ENCODE data around the gene KCNK15. TPM values are rescaled to one million over a fixed set of nuclear protein-coding genes. Genes with fewer than 3 reads are reported as not detected.

KCNK15 gene
- total RNA-seq, 1 experiment from 2014 or later = 0.33 TPM

- Histone ChIP-seq H3K56ac (ENCODE audit: insufficient read length, low read depth, low read length) (no peak overlapping the region), H3K4me1 (ENCODE audit: insufficient read depth, low read length) (no peaks in the 10 kb centered on the region; the same call in 1 of the 2 replicates), H3K79me2 (ENCODE audit: insufficient read depth, low read length) (no peaks in the 10 kb centered on the region), H3K27ac (ENCODE audit: insufficient read length, low read depth, low read length) (no peak overlapping the region), H3K23me2 (ENCODE audit: insufficient read length, low read depth, low read length, poor library complexity, severe bottlenecking) (no peaks in the 10 kb centered on the region), H3K23ac (ENCODE audit: insufficient read length, low read depth, low read length) (no peak overlapping the region), H3K14ac (ENCODE audit: insufficient read depth, low read length) (no peak overlapping the region), H2AK5ac (ENCODE audit: insufficient read length, low read length) (no peak overlapping the region), H3K79me1 (ENCODE audit: insufficient read depth, low read depth, low read length, poor library complexity, severe bottlenecking) (no peaks in the 10 kb centered on the region), H2BK120ac (ENCODE audit: low read depth, low read length, poor library complexity, severe bottlenecking) (no peak overlapping the region), H4K91ac (ENCODE audit: insufficient read length, low read depth, low read length) (no peak overlapping the region), H4K5ac (ENCODE audit: insufficient read length, low read depth, low read length) (no peak overlapping the region), H3K18ac (ENCODE audit: insufficient read length, low read depth, low read length) (no peak overlapping the region), H3K4me2 (ENCODE audit: insufficient read depth, insufficient read length, low read length) (no peak overlapping the region), H3K4ac (ENCODE audit: low read depth, low read length) (no peak overlapping the region), H3K27me3 (ENCODE audit: insufficient read depth, low read length) (no peaks in the 10 kb centered on the region), H2BK20ac (ENCODE audit: low read depth, low read length, poor library complexity, severe bottlenecking) (no peak overlapping the region), H4K20me1 (ENCODE audit: control insufficient read depth, insufficient read depth, insufficient read length) (no peaks in the 10 kb centered on the region), H3K9me3 (ENCODE audit: control insufficient read depth, low read depth, low read length) (no peaks in the 10 kb centered on the region), H2BK15ac (ENCODE audit: low read depth, low read length) (no peak overlapping the region), H2AFZ (ENCODE audit: low read length) (no peak overlapping the region), H3K9ac (ENCODE audit: extremely low read depth, insufficient read length, low read length) (no peak overlapping the region), H3T11ph (ENCODE audit: low read length) (no peak overlapping the region), H2BK5ac (ENCODE audit: insufficient read length, low read length) (no peak overlapping the region), H4K8ac (replicated peaks; ENCODE audit: insufficient read length, low read depth, low read length) (no peak overlapping the region), H2BK12ac (ENCODE audit: insufficient read length, low read depth, low read length) (no peak overlapping the region)
- DNase-seq = no peak
- Mint-ChIP-seq H3K9me3 (no peaks in the 10 kb centered on the region; a peak in 1 of 5 replicates), H3K4me3 (no peak overlapping the region), H3K36me3 (ENCODE audit: insufficient read depth in 1 of 3, low read depth in 3 of 3) (peaks cover 1 to 2% (median 2%) of the 10 kb centered on the region in 3 experiments; a peak in 2 of 7 replicates), H3K27me3 (ENCODE audit: low read depth) (no peaks in the 10 kb centered on the region), H3K4me1 (peaks cover 31 to 43% of the 10 kb centered on the region in 2 experiments), H3K27ac (no peak overlapping the region; a peak in 2 of 7 replicates)
- TF ChIP-seq CTCF (conservative IDR thresholded peaks at IDR 0.05) = no peak
- WGBS (ENCODE audit: extremely low coverage, insufficient read length, low lambda C conversion rate) = no CpG with 5 or more reads among the region's 6 CpGs
These were observed 13.3 kb upstream of the KCNK15 start for GRCh38 chr20:44732327-44732726.
